Psoas muscle (tissue), 8 donors: Measurements from ENCODE around the gene SRCAP. TPM values are rescaled to one million over a fixed set of nuclear protein-coding genes. Genes with fewer than 3 reads are reported as not detected.

Experiments used
- ATAC-seq, 4 donors: fragments of 200-7000 bp; cut with Tn5 transposase; one replicate each; pipeline ENCODE4 v1.9.1; 2020; ENCODE audit warnings: moderate library complexity in 3 of 4, mild to moderate bottlenecking in 2 of 4
- DNase-seq, 2 donors: peaks; one replicate each; pipeline ENCODE4 v3.0.0-alpha.2; 2020
- H3K27ac ChIP-seq: fragments of 200-600 bp; one replicate; pipeline ENCODE4 v1.8.0; 2022
- H3K27me3 ChIP-seq, 3 donors: fragments of 200-600 bp in 1 of 3; one replicate each; pipeline versions ENCODE4 v1.6.1 to v1.8.0; 2013 to 2022; ENCODE audit warnings: low read length in 2 of 3, mild to moderate bottlenecking in 2 of 3, moderate library complexity in 1 of 3; ENCODE audit not compliant: insufficient read depth in 3 of 3
- H3K36me3 ChIP-seq, 2 donors: fragments of 200-600 bp in 1 of 2; one replicate each; pipeline versions ENCODE4 v1.6.1 to v1.8.0; 2013 to 2022; ENCODE audit warnings: low read depth in 1 of 2, mild to moderate bottlenecking in 1 of 2, moderate library complexity in 1 of 2; ENCODE audit not compliant: insufficient read depth in 1 of 2
- H3K4me1 ChIP-seq: fragments of 200-600 bp; one replicate; pipeline ENCODE4 v1.8.0; 2022
- H3K4me3 ChIP-seq: fragments of 200-600 bp; one replicate; pipeline ENCODE4 v1.8.0; 2022; ENCODE audit warnings: mild to moderate bottlenecking
- H3K9me3 ChIP-seq: fragments of 200-600 bp; one replicate; pipeline ENCODE4 v1.8.0; 2022
- WGBS, 3 donors: extraction: QIAGEN DNeasy Blood & Tissue Kit; methylation state at CpG; one replicate each; pipeline versions ENCODE4 v1.1.6 to v1.1.7; 2013; 5-methylcytosine and 5-hydroxymethylcytosine counted together
- intact Hi-C, 2 donors: fragments of 100-400 bp; cut with DNase I; formaldehyde crosslinking; loops; one replicate each; pipeline versions ENCODE4 v1.11.0 to v1.14.2; 2022
- polyA plus RNA-seq, 3 donors: library from polyadenylated mRNA; stranded (reverse); fragments of 200-250 nt; gene quantifications; one replicate each; pipeline ENCODE4 v1.2.3, GENCODE V29; 2013
- total RNA-seq, 4 donors: library from RNA; stranded (reverse); fragmentation: NEBNext Ultra II Directional in 2 of 4; extraction: Animal tissue kit (Norgen Biotek cat#: 25700) in 2 of 4; gene quantifications; one replicate each; pipeline versions ENCODE4 v1.2.1 to v1.2.4, GENCODE V29; 2021 to 2023
- TF ChIP-seq, protein P1 (sequence below): fragments of 200-600 bp; IDR thresholded peaks from one replicate; pipeline ENCODE4 v1.8.0; 2022; ENCODE audit warnings: antibody characterized with exemption
- donor health status: healthy with polysubstance abuse.
- donor health status: DM: no; HTN: no; CAD: no; lungs with moderate emphysema.
- donor health status: Bipolar disorder and iron deficiency.
- donor health status: healthy.
- donor health status: DM: yes; HTN: yes; CAD: no.
- donor health status: DM: no; HTN: no; CAD: no.
- donor health status: DM: no; HTN: no; CAD: no.
- donor health status: DM: yes; HTN: yes; CAD: no.

The SRCAP gene
- total and polyA plus RNA-seq, 7 donors, result 4.4 to 50.1 (median 37.8) TPM

DNA sequence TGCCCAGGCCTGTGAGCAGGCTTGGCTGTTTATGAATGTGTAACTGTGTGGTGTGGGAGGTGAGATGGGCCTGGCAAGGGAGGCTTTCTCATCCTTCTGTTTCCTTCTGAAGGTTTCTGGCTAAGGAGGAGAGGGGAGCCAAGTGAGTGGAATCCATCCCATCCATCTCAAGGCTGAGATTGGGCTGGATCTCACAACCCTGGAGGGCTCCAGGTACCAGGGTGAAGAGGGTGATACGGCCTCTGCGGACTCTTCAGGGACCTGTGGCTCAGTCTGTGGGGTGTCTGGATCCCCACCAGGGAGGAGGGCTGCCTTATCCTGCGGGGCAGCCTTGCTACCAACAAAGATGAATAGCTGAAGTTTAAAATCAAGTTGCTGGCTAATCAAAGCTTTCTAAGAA lies 81.0 kb downstream of the SRCAP start:
- 59 to 97% (median 80%) methylated on average over 3 of the region's 3 CpGs for WGBS, 3 donors

DNA sequence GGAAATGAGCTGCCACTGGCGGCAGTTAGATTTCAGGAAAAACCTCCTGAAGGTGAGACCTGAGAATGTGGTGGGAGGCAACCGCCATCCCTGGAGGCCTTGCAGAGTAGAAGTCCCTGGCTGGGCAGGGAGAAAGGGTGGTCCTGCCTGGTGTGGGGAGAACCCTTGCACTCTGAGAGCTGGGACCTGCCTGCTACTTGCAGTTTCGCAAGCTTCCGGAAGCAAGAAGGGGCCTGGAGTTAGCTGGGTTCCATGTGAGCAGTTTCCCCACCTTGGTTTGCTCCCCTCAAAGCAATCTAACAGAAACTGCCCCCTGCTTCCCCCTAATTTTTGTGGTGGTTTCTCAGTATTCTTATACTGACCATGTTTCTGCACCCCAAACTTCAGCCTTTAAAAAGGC lies 81.6 kb downstream of the SRCAP start:
- Histone ChIP-seq H3K36me3 (peaks cover 2 to 33% of the 10 kb centered on the region in 2 donors), H3K4me3 (no peak overlapping the region), H3K9me3 (no peaks in the 10 kb centered on the region), H3K27ac (no peak overlapping the region), H3K27me3 (no peaks in the 10 kb centered on the region), H3K4me1 (peaks cover 27% of the 10 kb centered on the region)
- TF ChIP-seq, protein P1, sequence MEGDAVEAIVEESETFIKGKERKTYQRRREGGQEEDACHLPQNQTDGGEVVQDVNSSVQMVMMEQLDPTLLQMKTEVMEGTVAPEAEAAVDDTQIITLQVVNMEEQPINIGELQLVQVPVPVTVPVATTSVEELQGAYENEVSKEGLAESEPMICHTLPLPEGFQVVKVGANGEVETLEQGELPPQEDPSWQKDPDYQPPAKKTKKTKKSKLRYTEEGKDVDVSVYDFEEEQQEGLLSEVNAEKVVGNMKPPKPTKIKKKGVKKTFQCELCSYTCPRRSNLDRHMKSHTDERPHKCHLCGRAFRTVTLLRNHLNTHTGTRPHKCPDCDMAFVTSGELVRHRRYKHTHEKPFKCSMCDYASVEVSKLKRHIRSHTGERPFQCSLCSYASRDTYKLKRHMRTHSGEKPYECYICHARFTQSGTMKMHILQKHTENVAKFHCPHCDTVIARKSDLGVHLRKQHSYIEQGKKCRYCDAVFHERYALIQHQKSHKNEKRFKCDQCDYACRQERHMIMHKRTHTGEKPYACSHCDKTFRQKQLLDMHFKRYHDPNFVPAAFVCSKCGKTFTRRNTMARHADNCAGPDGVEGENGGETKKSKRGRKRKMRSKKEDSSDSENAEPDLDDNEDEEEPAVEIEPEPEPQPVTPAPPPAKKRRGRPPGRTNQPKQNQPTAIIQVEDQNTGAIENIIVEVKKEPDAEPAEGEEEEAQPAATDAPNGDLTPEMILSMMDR, result no peak
- DNase-seq (no peak), ATAC-seq (no peak)
- intact Hi-C loops, result no loop called here
- WGBS, 3 donors, result 74 to 81% (median 74%) methylated on average over 4 of the region's 4 CpGs

More for the DNA sequence above, 81.0 kb downstream of the SRCAP start:
- H3K27me3 ChIP-seq, result no peaks in the 10 kb centered on the region
- TF ChIP-seq, protein P1, result no peak
- intact Hi-C loops, result no loop called here
- H3K4me1 ChIP-seq, result peaks cover 28% of the 10 kb centered on the region
- peaks cover 2 to 33% of the 10 kb centered on the region in 2 donors for H3K36me3 ChIP-seq
- H3K27ac ChIP-seq, result no peak overlapping the region
- no peak for DNase-seq
- no peak overlapping the region for H3K4me3 ChIP-seq
- H3K9me3 ChIP-seq, result no peaks in the 10 kb centered on the region
- ATAC-seq, result no peak

DNA sequence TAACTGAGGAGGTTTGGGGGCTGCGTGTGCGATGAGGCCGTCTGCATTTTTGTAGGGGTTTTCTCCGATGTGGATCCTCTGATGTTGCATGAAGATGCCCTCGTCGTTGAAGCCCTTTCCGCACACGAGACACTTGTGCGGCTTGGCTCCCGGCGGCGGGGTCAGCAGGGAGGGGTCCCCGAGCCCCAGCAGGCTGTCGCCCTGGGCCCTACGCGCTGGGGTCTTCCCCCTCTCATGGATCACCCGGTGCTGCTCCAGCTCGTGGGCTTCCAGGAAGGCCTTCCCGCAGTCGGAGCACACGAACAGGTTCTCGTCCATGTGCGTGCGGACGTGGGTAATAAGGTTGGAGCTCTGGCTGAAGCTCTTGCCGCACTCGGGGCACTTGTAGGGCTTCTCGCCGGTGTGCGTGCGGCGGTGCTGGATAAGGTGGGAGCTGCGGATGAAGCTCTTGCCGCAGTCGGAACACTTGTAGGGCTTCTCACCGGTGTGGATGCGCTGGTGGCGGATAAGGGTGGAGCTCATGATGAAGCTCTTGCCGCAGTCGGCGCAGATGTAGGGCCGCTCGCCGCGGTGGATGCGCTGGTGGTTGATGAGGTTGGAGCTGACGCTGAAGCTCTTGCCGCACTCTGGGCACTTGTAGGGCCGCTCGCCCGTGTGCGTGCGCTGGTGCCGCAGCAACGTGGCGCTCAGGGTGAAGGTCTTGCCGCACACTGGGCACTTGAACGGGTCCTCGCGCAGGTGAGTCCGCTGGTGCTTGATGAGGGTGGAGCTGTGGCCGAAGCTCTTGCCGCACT lies 83.7 kb downstream of the SRCAP start:
- ATAC-seq, result no peak
- TF ChIP-seq, protein P1, result no peak
- Histone ChIP-seq H3K36me3 (peaks cover 2 to 33% of the 10 kb centered on the region in 2 donors), H3K4me1 (peaks cover 12% of the 10 kb centered on the region), H3K4me3 (no peak overlapping the region), H3K27ac (no peak overlapping the region), H3K9me3 (no peaks in the 10 kb centered on the region), H3K27me3 (no peaks in the 10 kb centered on the region)
- 94% methylated on average over 63 of the region's 63 CpGs for WGBS, 3 donors
- intact Hi-C loops, result no loop called here
- DNase-seq, result no peak

DNA sequence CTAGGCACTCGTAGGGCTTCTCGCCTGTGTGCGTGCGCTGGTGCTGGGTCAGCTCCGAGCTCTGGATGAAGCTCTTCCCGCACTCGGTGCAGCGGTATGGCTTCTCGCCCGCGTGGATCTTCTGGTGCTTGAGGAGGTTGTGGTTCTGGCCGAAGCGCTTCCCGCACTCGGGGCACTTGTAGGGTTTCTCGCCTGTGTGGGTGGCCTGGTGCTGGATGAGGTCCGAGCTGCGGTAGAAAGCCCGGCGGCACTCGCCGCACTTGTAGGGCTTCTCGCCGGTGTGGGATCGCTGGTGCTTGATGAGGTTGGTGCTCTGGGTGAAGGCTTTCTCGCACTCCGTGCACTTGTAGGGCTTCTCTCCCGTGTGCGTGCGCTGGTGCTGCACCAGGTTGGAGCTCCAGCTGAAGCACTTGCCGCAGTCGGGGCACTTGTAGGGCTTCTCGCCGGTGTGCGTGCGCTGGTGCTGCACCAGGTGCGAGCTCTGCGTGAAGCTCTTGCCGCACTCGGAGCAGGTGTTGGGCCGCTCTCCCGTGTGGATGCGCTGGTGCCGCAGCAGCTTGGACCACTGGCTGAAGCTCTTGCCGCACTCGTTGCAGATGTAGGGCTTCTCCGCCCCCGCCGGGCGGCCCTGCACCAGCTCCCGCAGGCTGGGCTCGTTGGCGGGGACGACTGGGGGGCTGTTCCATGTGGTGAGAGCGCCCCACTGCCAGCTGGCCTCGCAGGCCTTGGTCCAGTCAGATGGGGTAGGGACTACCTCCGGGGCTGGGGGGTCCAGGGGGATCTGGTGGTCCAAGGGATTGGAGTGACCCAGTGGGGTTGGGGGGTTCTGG lies 84.5 kb downstream of the SRCAP start:
- TF ChIP-seq, protein P1, result no peak
- H3K27ac ChIP-seq, result no peak overlapping the region
- H3K9me3 ChIP-seq, result no peaks in the 10 kb centered on the region
- H3K4me1 ChIP-seq, result peaks cover 4% of the 10 kb centered on the region
- WGBS, 3 donors, result 90 to 92% (median 91%) methylated on average over 54 to 57 of the region's 57 CpGs
- intact Hi-C loops, result no loop called here
- no peak overlapping the region for H3K4me3 ChIP-seq
- H3K27me3 ChIP-seq, result no peaks in the 10 kb centered on the region
- ATAC-seq (no peak), DNase-seq (no peak)
- peaks cover 2 to 33% of the 10 kb centered on the region in 2 donors for H3K36me3 ChIP-seq
